ENCODE data around the gene USP5. TPM values are rescaled to one million over a fixed set of nuclear protein-coding genes. Genes with fewer than 3 reads are reported as not detected.

The USP5 gene
- total RNA-seq, 2 donors from 2014 or later, result 58.3 to 84.1 TPM

- TF ChIP-seq POLR2AphosphoS5 (IDR thresholded peaks at IDR 0.05) (peak; percentile 6), CTCF (IDR thresholded peaks at IDR 0.05) (peak in 1 of 4 experiments; percentile 3), POLR2A (IDR thresholded peaks at IDR 0.05) (peak; percentile 23)
- no peaks in the 10 kb centered on the region for H3K27me3 ChIP-seq (replicated peaks; ENCODE audit: insufficient read depth)
- intact Hi-C loops (cut with DNase I), result loop anchor here (5.0 kb wide), 3 partner anchors 62 to 212 kb away; partner anchors contain the start of genes MLF2 and PTMS
- peak; percentile 46 for DNase-seq (ENCODE audit: low spot score)
- peak overlapping the region; percentile 66 to 75 for H3K4me3 ChIP-seq
- peaks cover 0 to under 1% of the 10 kb centered on the region in 2 donors for H3K36me3 ChIP-seq
- under 1% methylated on average over 71 of the region's 71 CpGs for WGBS
- H3K9me3 ChIP-seq, result no peaks in the 10 kb centered on the region
- peak overlapping the region; percentile 85 for H3K27ac ChIP-seq
- H3K4me1 ChIP-seq (replicated peaks), result no peaks in the 10 kb centered on the region
Measured at GRCh38 chr12:6828781-6829535, 23.0 kb upstream of the USP5 start.

- H3K9me3 ChIP-seq, result no peaks in the 10 kb centered on the region
Measured at GRCh38 chr12:6829536-6830220, 22.3 kb upstream of the USP5 start.

GRCh38 chr12:6830286-6830890, 21.6 kb upstream of the USP5 start:
- intact Hi-C loops (cut with DNase I), result no loop called here
- no peaks in the 10 kb centered on the region for H3K4me1 ChIP-seq (replicated peaks)
- TF ChIP-seq CTCF (IDR thresholded peaks at IDR 0.05) (no peak), POLR2AphosphoS5 (IDR thresholded peaks at IDR 0.05) (no peak), POLR2A (IDR thresholded peaks at IDR 0.05) (no peak)
- H3K36me3 ChIP-seq, result peaks cover 0 to 4% of the 10 kb centered on the region in 2 donors
- no peak overlapping the region for H3K27ac ChIP-seq
- 77% methylated on average over 11 of the region's 11 CpGs for WGBS
- DNase-seq (ENCODE audit: low spot score), result no peak
- H3K27me3 ChIP-seq (replicated peaks; ENCODE audit: insufficient read depth), result no peaks in the 10 kb centered on the region
- H3K9me3 ChIP-seq, result no peaks in the 10 kb centered on the region
- no peak overlapping the region for H3K4me3 ChIP-seq

More at GRCh38 chr12:6829536-6830220, 22.3 kb upstream of the USP5 start:
- Histone ChIP-seq H3K27ac (peak overlapping the region; percentile 85), H3K4me1 (replicated peaks) (no peaks in the 10 kb centered on the region), H3K36me3 (peaks cover 0 to 4% of the 10 kb centered on the region in 2 donors), H3K27me3 (replicated peaks; ENCODE audit: insufficient read depth) (no peaks in the 10 kb centered on the region), H3K4me3 (peak overlapping the region; percentile 66 to 75)
- WGBS, result 25% methylated on average over 19 of the region's 19 CpGs
- TF ChIP-seq POLR2AphosphoS5 (IDR thresholded peaks at IDR 0.05), result no peak
- peak in 1 of 4 experiments; percentile 24 for TF ChIP-seq CTCF (IDR thresholded peaks at IDR 0.05)
- intact Hi-C loops (cut with DNase I), result loop anchor here (5.0 kb wide), 3 partner anchors 62 to 212 kb away; partner anchors contain the start of genes MLF2 and PTMS
- DNase-seq (ENCODE audit: low spot score), result no peak

GRCh38 chr12:6830999-6831398, 21.0 kb upstream of the USP5 start:
- DNase-seq (ENCODE audit: low spot score), result no peak
- intact Hi-C loops (cut with DNase I), result no loop called here
- Histone ChIP-seq H3K27ac (no peak overlapping the region), H3K4me1 (replicated peaks) (no peaks in the 10 kb centered on the region), H3K27me3 (replicated peaks; ENCODE audit: insufficient read depth) (no peaks in the 10 kb centered on the region), H3K4me3 (no peak overlapping the region), H3K36me3 (peaks cover 0 to 4% of the 10 kb centered on the region in 2 donors), H3K9me3 (no peaks in the 10 kb centered on the region)
- TF ChIP-seq CTCF (IDR thresholded peaks at IDR 0.05) (no peak), POLR2AphosphoS5 (IDR thresholded peaks at IDR 0.05) (no peak), POLR2A (IDR thresholded peaks at IDR 0.05) (no peak)
- 81% methylated on average over 3 of the region's 6 CpGs for WGBS
